ENCODE results near the gene GPR84.

Gene GPR84

GRCh38 chr12:54364413-54364812 lies at the start of gene GPR84:
GPR84 (minus strand) TSS chr12:54364486; CDS start chr12:54363851, 635 bp downstream.
- no peak for DNase-seq (ENCODE audit: low read depth)

GRCh38 chr12:54413284-54414190 lies 49.3 kb upstream of the GPR84 start:
- DNase-seq (ENCODE audit: low read depth), result peak; percentile 68

- no peak for DNase-seq (ENCODE audit: low read depth)
Measured at GRCh38 chr12:54412786-54413185, 48.5 kb upstream of the GPR84 start.

DNA sequence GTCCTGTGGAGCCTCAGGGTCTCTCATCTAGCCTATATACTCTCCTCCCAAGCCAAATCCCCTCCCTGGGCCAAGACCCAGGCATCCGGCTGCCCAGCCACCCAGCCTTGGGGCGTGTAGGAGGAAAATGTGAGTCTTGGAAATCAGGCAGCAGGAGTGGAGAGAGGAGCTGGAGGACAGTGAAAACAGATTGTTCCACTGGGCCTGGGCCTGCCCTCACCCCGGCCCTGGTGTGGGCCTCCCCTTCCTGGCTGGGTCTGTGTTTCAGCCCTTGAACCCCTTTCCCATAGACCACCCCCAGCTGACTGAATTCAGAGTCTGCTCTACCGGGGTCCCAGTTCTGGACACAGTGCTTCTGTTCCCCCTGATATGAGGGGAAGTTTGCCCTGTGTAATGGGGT lies 48.1 kb upstream of the GPR84 start:
- DNase-seq (ENCODE audit: low read depth), result no peak

DNA sequence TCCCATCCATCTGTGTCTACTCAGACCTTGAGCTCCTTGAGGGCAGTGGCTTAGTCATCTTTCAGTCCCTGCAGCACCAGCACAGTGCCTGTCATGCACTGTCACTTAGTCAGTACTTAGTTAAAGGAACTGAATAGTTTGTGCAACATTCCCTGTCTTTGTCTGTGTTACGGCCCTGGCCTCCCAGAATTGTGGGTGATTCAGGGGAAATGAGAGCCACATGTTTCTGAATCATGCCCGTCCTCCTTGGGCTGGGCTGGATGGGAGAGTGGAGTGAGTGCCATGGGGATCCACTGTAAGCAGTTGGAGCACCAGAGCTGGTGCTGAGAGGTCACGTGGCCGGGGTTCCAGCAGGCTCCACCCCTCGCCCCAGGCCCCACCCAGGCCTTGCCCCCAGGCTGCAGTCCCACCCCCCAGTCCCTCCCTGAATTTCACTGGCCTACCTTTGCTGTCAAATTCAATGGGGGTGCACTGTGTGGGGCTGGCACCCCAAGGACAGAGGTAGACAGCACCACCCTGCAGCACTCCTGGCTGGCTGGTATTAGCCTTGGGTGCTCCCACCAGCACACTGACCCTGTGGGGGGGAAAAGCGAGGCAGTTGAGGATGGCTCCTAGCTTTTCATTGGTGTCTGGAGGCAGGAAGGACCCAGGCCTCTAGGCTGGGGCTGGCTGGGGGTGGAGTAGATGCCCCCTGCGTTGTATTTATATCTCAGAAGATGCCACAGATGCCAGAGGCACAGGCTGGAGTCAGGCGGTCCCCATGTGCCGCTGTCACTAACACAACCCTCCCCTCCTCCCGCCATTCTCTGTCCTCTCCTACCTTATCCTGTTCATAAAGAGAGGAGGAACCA lies 47.3 kb upstream of the GPR84 start:
- peak; percentile 99 for DNase-seq (ENCODE audit: low read depth)

DNA sequence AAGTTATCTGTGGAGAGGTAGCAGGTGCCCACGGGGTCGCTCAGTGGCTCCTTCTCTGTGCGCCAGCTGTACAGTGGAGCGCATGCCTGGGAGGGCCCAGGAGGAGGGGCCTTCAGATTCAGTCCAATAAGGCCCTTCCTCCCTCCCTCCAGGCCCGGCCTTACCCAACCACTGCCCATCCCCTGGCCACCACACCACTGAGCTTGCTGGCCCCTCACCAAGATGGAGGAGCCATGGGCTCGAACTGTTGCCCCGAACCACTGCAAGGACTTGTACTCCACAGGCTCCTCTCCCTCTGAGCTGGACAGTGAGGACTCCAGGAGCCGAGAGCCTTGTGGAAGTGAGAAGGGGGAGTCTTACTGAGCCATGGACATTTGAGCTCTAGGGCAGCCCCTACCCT lies 45.0 kb upstream of the GPR84 start:
- DNase-seq (ENCODE audit: low read depth), result no peak

DNA sequence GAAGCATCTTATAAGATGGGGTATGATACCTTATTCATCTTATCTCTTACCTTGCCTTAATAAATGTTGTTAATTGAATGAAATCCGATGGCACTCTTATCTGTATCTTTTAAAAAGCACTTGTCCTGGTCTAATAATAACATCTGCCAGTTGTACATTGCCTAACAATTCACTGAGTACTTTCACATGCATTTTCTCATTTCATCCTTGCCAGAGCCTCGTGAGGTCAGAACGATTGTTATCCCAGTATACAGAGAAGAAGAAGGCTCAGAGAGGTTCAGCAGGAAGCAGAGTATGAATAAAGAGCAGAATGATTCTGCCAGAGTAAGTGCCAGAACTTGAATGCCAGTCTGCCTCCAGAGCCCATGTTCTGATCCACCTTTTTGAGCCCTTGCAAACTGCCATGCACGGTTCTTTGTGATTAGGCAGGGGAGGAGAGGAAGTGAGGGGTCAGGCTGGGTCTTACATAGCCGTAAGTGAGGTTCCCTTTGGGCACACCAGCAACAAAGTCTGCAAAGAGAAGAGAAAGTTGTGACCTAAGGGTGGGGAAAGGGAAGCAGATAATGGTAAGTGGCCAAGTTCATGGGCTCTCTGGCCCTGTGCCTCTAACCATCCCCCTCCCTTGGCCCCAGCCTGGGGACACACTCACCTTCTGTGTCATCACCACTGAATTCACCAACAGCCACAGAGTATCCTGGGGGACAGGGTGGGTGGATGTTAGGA lies 43.1 kb upstream of the GPR84 start:
- no peak for DNase-seq (ENCODE audit: low read depth)

DNA sequence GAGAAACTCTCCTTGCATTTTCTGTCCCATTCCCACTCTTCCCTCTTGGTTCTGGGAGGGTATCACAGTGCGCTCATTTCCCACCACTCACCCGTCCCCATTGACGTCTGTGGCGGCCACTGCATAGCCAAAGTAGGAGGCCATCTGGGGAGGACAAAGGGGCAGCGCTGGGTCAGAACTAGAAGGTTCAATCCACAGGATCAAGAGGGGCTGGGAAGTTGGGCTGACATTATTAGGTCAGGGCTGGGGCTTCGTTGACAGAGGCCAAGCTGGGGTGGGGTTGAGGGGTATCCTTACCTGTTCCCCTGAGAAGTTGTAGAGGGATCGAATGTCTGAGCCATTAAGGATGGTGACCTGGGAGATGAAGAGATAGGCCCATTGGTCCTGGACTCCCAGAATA lies 41.3 kb upstream of the GPR84 start:
- no peak for DNase-seq (ENCODE audit: low read depth)

DNA sequence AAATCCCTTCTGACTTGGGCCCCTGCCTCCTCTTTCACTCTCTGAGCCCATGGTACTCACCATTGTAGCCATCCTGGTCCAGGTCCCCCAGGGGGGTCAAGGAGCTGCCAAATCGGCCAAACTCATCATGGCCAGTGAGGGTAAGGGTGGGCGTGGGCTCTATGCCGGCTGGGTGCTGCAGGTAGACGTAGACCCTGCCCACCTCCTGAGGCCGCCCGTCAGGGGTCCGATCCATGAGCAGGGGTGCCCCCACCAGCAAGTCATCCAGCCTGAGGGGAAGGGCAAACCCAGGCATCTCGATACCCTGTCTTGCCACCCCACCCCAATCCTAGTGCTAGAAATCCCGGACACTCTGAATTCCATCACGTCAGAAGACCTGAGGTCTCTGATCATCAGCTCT lies 40.8 kb upstream of the GPR84 start:
- DNase-seq (ENCODE audit: low read depth), result no peak

DNA sequence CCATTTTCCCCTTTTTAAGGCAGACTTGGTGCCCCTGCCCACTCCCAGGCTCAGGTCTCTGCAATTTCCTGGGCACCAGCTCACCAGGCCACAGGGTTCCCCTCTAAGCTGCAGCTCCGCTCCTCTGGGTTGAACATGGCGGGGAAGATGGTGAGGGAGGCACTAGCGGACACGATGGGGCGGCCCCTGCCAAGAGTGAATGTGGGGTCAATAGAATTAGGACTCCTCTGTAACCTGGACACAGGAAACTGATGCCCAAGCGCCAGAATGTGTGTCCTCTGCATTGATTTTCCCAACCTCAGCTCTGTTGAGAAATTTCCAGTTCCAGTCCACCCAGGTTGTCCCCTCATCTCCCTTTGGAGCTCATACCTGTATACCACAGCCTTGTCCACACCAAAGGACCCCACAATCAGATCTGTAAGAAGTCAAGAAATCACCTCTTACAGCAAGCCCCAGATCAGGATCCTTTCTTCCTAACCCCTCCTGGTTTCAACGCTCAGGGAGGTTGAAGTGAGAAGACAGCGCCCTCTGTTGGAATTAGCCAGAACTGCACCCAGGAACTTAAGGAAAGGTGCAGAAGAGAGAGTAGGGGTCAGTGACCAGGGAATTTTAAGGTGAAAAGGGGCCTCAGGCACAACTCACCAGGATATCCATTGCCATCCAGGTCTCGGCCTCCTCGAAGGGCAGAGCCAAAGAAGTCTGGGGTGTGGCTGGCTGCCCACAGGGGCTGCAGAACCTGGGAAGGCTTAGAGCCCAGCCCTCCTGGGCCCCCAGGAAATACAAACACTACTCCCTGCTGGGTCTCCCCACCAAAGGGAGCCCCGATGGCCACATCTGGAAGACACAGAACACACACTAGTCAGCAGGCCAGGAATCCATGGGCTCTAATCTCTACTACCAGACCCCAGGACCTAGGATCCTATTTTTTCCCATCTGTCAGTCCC lies 40.0 kb upstream of the GPR84 start:
- DNase-seq (ENCODE audit: low read depth), result peak; percentile 75

- DNase-seq (ENCODE audit: low read depth), result no peak
Measured at GRCh38 chr12:54401119-54401518, 36.8 kb upstream of the GPR84 start.

GRCh38 chr12:54398995-54399793 lies 34.9 kb upstream of the GPR84 start:
- peak; percentile 83 for DNase-seq (ENCODE audit: low read depth)

GRCh38 chr12:54398218-54398617 lies 33.9 kb upstream of the GPR84 start:
- DNase-seq (ENCODE audit: low read depth), result no peak

DNA sequence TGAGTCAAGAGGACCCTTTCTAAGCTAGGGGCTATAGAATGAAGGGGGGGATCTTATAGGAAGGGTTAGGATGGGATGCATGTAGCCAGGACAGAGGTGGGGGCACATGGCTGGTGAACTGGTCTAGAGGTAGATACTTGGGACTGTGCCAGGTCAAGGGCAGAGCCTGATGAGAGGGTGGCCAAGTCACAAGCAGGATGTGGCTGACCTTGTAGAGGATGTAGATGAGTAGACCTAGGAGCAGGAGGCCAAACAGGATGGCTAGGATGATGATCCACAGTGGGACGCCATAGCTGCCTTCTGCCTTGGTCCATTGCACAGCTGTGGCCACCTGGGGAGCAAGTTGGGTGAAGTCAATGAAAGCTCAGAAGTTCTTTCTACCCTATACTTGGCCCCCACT lies 32.9 kb upstream of the GPR84 start:
- DNase-seq (ENCODE audit: low read depth), result no peak

GRCh38 chr12:54395545-54395944 lies 31.3 kb upstream of the GPR84 start:
- DNase-seq (ENCODE audit: low read depth), result no peak

DNA sequence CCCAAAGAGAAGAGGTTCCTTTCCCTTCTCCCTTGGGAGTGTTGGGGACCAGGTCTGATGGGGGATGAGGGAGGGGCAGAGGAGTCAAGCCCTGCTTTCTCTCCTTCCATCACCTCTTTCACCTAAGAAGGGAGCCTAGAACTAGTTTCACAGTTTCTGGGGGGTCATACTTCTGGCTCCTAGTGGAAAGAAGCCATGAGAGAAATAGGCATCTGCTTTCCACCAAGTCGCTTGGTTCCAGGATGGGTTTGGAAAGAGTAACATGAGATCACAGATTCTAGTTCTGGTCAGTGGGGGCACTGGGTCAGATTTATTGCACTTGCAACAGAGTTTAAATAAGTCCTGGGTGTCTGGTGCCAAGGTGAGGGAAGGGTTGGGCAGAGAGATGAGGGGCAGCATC lies 30.7 kb upstream of the GPR84 start:
- DNase-seq (ENCODE audit: low read depth), result no peak

DNA sequence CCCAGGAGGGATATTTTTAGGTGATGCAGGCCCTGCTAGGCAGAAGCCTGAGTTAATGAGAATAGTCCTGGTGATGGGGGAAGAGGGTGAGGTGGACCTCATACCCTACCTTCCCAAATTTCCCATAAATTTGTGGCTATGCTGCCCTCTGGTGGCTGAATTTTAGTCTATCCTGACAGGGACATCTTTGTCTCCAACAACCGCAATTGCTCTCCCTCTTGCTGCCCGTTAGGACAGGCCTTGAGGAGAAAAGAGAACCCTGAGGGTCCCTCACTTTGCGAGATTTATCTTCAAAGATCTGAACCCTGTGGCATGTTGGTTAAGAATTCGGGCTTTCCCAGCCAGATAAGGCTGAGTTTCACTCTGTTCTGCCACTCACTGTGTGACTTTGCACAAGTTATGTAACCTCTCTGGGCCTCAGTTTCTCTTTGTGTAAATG lies 30.0 kb upstream of the GPR84 start:
- peak; percentile 79 for DNase-seq (ENCODE audit: low read depth)

GRCh38 chr12:54393743-54394142 lies 29.5 kb upstream of the GPR84 start:
- DNase-seq (ENCODE audit: low read depth), result no peak

DNA sequence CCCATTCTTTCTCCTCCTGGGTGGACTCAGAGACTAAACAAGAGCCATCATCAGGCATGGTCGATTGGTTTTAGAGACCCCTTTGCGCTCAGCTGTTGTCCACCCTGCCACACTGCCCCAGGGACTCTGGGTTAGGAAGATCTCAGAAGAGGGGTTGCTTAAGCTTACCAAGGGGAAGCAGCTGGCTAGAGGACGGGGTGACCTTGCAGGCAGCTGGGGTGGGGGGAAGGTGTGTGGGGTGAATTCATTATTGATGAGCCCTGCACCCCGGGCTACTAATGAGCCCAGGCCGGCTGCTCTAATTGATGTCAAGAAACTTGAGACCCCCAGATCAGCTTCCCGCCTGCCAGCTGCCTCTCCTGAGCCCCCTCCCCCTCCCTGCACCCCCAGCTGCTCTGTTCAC lies 28.9 kb upstream of the GPR84 start:
- DNase-seq (ENCODE audit: low read depth), result no peak

GRCh38 chr12:54392485-54393206 lies 28.4 kb upstream of the GPR84 start:
- DNase-seq (ENCODE audit: low read depth), result no peak

Measured in ELR (cell line).